HFFc6 (cell line): ENCODE measurements around the gene PTPRK. TPM values are rescaled to one million over a fixed set of nuclear protein-coding genes. Genes with fewer than 3 reads are reported as not detected.
"Not testable (repeated sequence)": the region's sequence is repeated elsewhere in the genome, so short reads cannot be mapped to it uniquely, and the experiment has no call there.

ENCODE experiments used
- DNase-seq: peaks from one replicate; pipeline ENCODE4 v3.0.0-alpha.2; 2018
- H3K27ac Mint-ChIP-seq: 2 replicates; pipeline ENCODE4 v1.8.0; 2020; ENCODE audit warnings: mild to moderate bottlenecking, mixed read lengths
- H3K27me3 Mint-ChIP-seq: 2 replicates; pipeline ENCODE4 v1.8.0; 2021; ENCODE audit warnings: mild to moderate bottlenecking, moderate library complexity, mixed read lengths; ENCODE audit not compliant: insufficient read depth
- H3K36me3 Mint-ChIP-seq: 2 replicates; pipeline ENCODE4 v1.8.0; 2021; ENCODE audit warnings: low read depth, mixed read lengths
- H3K4me1 Mint-ChIP-seq: 2 replicates; pipeline ENCODE4 v1.8.0; 2020; ENCODE audit warnings: low read depth, mixed read lengths
- H3K4me3 Mint-ChIP-seq: 2 replicates; pipeline ENCODE4 v1.8.0; 2020; ENCODE audit warnings: mild to moderate bottlenecking, moderate library complexity, mixed read lengths
- H3K9me3 Mint-ChIP-seq: 2 replicates; pipeline ENCODE4 v1.8.0; 2020; ENCODE audit warnings: mild to moderate bottlenecking, mixed read lengths
- total RNA-seq, 6 experiments: library from RNA; stranded (reverse); fragmentation: NEBNext Ultra II Directional; extraction: Animal tissue kit (Norgen Biotek cat#: 25700); gene quantifications; 2 replicates in 1 of 6; 3 replicates in 5 of 6; pipeline ENCODE4 v1.2.3, GENCODE V29; 2021
- TF ChIP-seq, protein P1 (sequence below): fragments of 200-600 bp; sonication (generic); IDR thresholded peaks from 2 replicates; pipeline ENCODE4 v1.5.0; 2021; ENCODE audit warnings: antibody characterized with exemption, mild to moderate bottlenecking

The PTPRK gene
- total RNA-seq, 6 experiments from 2014 or later: 92.8 to 104 (median 97.3) TPM

DNA sequence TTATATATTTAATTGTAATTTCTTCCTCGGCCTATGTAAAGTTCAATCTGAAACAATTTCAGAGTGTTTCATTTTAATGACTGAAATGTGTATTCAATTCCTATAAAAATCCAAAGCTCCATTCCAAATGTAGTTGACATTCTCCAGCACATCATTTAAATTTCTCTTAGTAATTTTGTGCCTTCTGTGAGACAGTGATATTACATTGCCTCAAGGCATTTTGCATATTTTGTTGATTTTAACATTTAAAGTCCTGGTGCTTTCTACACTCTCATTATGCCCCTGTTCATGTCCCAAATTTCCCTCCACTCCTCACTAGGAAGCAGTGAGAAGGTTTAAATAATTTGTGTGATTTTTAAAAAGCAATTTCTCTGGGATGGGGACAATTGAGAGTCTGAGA lies 585.4 kb downstream of the PTPRK start:
- H3K27me3 Mint-ChIP-seq: no peaks in the 10 kb centered on the region
- TF ChIP-seq, protein P1, sequence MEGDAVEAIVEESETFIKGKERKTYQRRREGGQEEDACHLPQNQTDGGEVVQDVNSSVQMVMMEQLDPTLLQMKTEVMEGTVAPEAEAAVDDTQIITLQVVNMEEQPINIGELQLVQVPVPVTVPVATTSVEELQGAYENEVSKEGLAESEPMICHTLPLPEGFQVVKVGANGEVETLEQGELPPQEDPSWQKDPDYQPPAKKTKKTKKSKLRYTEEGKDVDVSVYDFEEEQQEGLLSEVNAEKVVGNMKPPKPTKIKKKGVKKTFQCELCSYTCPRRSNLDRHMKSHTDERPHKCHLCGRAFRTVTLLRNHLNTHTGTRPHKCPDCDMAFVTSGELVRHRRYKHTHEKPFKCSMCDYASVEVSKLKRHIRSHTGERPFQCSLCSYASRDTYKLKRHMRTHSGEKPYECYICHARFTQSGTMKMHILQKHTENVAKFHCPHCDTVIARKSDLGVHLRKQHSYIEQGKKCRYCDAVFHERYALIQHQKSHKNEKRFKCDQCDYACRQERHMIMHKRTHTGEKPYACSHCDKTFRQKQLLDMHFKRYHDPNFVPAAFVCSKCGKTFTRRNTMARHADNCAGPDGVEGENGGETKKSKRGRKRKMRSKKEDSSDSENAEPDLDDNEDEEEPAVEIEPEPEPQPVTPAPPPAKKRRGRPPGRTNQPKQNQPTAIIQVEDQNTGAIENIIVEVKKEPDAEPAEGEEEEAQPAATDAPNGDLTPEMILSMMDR: no peak
- peaks cover 5% of the 10 kb centered on the region; the same call in 1 of the 2 replicates for H3K36me3 Mint-ChIP-seq
- H3K9me3 Mint-ChIP-seq: peaks cover 10% of the 10 kb centered on the region
- H3K4me1 Mint-ChIP-seq: peaks cover 48% of the 10 kb centered on the region
- DNase-seq: no peak
- H3K27ac Mint-ChIP-seq: no peak overlapping the region
- H3K4me3 Mint-ChIP-seq: no peak overlapping the region

DNA sequence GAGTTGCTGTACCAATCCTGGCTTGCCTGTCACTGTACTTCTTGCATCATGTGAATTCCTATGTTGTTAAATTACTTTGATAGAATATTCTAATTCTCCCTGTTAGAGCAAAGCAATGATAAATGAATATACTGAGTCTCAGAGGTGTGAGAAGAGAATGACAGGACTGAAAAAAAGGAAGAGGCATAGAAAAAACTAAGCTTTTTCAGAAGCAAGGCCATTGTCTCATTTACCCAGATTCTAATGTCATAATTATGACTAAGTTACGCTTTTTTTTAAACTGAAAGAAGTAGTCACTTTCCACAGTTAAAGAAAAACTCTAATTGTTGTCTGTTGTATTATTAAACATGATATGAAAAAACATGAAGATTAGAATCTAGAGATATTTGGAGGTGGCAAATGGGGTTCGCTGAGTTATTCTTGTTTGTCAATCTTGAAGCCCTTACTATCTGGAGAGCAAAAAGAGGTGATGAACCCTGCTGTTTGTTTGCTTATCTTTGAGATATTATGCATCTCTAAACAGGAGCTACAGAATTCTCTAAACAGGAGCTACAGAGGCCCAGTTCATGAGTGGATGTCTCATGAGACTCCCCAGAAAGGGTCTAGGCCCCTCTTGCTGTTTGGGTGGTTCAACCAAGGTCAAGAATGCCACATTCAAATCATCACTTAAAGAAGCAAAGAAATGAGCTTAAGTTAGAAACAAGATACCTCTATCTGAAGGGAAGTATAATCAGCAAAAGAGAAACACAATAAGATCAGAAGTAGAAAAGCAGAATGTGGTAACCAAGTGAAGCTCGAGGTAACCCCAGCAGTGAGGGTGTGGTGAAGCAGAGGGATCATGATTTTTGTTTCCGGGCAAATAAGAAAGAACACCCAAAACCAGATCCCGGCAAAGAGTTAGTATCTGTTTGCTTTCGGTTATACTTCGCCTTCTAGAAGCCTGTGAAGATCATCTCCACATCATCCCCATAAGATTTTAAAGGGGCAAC lies 586.3 kb downstream of the PTPRK start:
- no peaks in the 10 kb centered on the region for H3K27me3 Mint-ChIP-seq
- TF ChIP-seq, protein P1: no peak
- no peak overlapping the region for H3K4me3 Mint-ChIP-seq
- H3K4me1 Mint-ChIP-seq: peaks cover 39% of the 10 kb centered on the region
- H3K27ac Mint-ChIP-seq: no peak overlapping the region
- peaks cover 14% of the 10 kb centered on the region for H3K9me3 Mint-ChIP-seq
- DNase-seq: no peak
- peaks cover 5% of the 10 kb centered on the region; the same call in 1 of the 2 replicates for H3K36me3 Mint-ChIP-seq

DNA sequence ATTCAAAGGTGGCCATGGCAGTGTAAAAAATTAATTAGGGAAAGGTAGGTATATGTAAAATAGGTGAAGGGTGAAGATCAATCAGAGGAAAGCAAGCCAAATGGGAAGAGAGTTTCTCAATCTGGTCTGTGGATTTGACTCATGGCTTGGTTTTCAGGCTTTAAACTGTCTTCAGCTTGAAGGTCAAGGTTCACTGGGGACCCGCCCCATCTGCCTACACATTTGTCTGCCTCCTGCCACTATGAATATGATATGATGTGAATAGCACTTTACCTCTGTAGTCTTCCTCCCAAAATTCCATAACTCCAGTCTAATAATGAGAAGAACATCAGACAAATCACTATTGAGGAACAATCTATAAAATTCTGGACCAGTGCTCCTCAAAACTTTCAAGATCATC lies 587.3 kb downstream of the PTPRK start:
- H3K27me3 Mint-ChIP-seq: no peaks in the 10 kb centered on the region
- peaks cover 5% of the 10 kb centered on the region for H3K36me3 Mint-ChIP-seq
- H3K9me3 Mint-ChIP-seq: peaks cover 14% of the 10 kb centered on the region
- H3K4me3 Mint-ChIP-seq: no peak overlapping the region
- peaks cover 29% of the 10 kb centered on the region for H3K4me1 Mint-ChIP-seq
- DNase-seq: no peak
- TF ChIP-seq, protein P1: no peak
- H3K27ac Mint-ChIP-seq: no peak overlapping the region

DNA sequence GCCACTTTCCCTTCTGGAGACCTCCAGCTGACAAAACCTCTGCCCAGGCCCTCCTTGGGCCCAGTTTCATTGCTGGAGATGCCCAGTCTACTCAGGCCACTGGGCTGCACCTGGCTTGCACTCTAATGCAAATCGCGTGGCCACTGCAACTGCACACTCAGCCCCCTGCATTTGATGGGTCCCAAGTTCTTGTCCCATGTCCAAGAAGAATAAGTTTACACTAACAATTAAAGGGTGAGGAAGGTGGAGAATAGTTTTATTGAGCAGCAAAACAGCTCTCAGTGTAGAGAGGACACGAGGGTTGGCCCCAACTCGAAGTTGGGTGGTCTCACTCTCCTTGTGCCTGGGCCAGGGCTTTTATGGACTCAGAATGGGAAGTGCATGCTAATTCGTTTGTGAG lies 587.7 kb downstream of the PTPRK start:
- DNase-seq: no peak
- Mint-ChIP-seq H3K4me1 (peaks cover 25% of the 10 kb centered on the region), H3K9me3 (peaks cover 15% of the 10 kb centered on the region), H3K4me3 (no peak overlapping the region), H3K36me3 (peaks cover 5% of the 10 kb centered on the region), H3K27ac (no peak overlapping the region), H3K27me3 (no peaks in the 10 kb centered on the region)
- TF ChIP-seq, protein P1: no peak

DNA sequence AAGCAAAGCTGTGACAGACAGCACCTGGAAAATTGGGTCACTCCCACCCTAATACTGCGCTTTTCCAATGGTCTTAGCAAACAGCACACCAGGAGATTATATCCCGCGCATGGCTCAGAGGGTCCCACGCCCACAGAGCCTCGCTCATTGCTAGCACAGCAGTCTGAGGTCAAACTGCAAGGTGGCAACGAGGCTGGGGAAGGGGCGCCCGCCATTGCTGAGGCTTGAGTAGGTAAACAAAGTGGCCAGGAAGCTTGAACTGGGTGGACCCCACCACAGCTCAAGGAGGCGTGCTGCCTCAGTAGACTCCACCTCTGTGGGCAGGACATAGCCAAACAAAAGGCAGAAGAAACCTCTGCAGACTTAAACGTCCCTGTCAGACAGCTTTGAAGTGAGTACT lies 594.0 kb downstream of the PTPRK start:
- H3K27ac Mint-ChIP-seq, H3K27me3 Mint-ChIP-seq, H3K4me3 Mint-ChIP-seq, H3K36me3 Mint-ChIP-seq, DNase-seq: not testable (repeated sequence)
- Mint-ChIP-seq H3K4me1 (peaks cover 11% of the 10 kb centered on the region), H3K9me3 (peaks cover 25% of the 10 kb centered on the region)

DNA sequence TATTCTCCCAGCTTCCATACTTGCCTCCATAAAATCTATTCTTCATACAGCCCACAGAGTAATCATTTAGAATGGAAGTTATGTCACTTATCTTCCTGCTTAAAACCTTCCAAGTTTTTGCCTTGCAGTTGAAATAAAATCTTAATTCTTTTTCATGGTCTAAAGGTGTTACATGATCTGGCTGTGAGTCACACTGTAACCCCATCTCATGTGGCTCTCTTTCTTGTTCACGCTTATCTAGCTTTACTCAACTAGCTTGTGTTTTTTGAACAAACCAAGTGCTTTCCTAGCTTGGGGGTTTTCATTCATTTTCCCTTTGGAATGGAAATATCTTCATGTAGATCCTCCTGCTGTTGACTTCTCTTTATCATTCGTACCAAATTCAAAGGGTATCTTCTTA lies 596.0 kb downstream of the PTPRK start:
- Mint-ChIP-seq H3K4me1 (peaks cover 11% of the 10 kb centered on the region), H3K4me3 (no peak overlapping the region), H3K36me3 (peaks cover 6% of the 10 kb centered on the region), H3K9me3 (peaks cover 23% of the 10 kb centered on the region), H3K27me3 (peaks cover 4% of the 10 kb centered on the region; the same call in 1 of the 2 replicates), H3K27ac (no peak overlapping the region)
- TF ChIP-seq, protein P1: no peak
- no peak for DNase-seq
